Measurements from ENCODE around the gene PARN. TPM values are rescaled to one million over a fixed set of nuclear protein-coding genes. Genes with fewer than 3 reads are reported as not detected.

PARN gene
- total RNA-seq, 2 donors from 2014 or later: 56.1 to 68.9 TPM

DNA sequence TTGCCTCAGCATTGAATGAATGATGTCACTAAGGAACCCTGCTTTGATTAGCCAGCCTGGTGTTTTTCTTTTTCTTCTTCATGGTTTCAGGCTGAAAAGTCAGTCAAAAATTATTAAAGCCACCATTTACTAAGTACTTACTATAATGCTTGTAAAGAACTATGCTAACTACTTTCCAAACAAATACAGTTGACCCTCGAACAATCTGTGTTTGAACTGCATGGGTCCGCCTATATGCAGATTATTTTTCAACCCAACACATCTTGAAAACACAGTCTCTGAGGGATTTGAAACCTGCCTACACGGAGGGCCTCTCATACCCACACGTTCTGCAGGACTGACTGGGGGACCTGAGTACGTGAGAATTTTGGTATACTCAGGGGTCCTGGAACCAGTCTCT lies 136.3 kb downstream of the PARN start:
- DNase-seq (no peak), ATAC-seq (replicated peaks in 1 of 2) (no peak)
- Mint-ChIP-seq H3K4me1 (ENCODE audit: low read depth) (peaks cover 43% of the 10 kb centered on the region), H3K4me3 (no peak overlapping the region), H3K27me3 (ENCODE audit: low read depth) (no peaks in the 10 kb centered on the region), H3K27ac (no peak overlapping the region), H3K9me3 (no peaks in the 10 kb centered on the region), H3K36me3 (ENCODE audit: insufficient read depth in 2 of 2) (peaks cover 0 to 3% of the 10 kb centered on the region in 2 donors)

- ATAC-seq (replicated peaks in 1 of 2) (no peak), DNase-seq (no peak)
- no peak overlapping the region for H3K4me3 Mint-ChIP-seq
- no peak overlapping the region for H3K27ac Mint-ChIP-seq
- peaks cover 48% of the 10 kb centered on the region for H3K4me1 Mint-ChIP-seq (ENCODE audit: low read depth)
- H3K9me3 Mint-ChIP-seq: no peaks in the 10 kb centered on the region
- H3K27me3 Mint-ChIP-seq (ENCODE audit: low read depth): no peaks in the 10 kb centered on the region
- peaks cover 0 to 3% of the 10 kb centered on the region in 2 donors for H3K36me3 Mint-ChIP-seq (ENCODE audit: insufficient read depth in 2 of 2)
Measured at GRCh38 chr16:14492614-14493013, 137.4 kb downstream of the PARN start.

DNA sequence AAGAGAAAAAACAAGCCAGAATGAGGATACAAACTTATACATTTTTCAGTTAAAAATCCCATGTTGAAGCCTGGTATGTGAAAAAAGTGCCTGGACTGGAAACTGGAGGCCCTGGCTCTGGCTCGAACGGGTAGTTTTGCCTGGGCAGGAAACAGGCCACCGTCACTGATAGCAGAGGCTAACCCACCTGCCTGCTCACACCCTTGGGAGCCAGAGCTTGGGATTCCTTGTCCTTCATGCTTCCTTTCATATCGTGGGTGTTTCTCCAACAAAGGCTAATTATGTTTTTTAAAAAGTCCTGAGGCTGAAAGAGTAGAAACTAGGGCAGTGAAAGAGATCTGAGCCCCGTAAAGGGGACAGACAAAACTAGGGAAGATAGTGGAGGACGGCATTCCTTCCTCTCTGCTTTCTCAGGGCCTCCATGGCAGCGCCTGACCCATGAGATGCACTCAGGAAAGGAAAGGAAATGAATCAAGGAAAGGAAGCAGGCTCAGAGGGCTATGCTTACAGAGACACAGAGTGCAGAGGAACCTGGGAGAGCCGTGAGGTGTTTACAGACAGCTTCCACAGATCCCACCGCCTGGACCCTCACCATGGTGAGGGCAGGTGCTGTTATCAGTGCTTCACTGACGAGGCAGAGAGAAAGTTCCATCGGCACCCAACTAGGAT lies 138.1 kb downstream of the PARN start:
- peaks cover 0 to 3% of the 10 kb centered on the region in 2 donors for H3K36me3 Mint-ChIP-seq (ENCODE audit: insufficient read depth in 2 of 2)

GRCh38 chr16:14490235-14490634 lies 139.8 kb downstream of the PARN start:
- H3K36me3 Mint-ChIP-seq (ENCODE audit: insufficient read depth in 2 of 2): peaks cover 0 to 3% of the 10 kb centered on the region in 2 donors
- no peaks in the 10 kb centered on the region for H3K27me3 Mint-ChIP-seq (ENCODE audit: low read depth)
- no peak overlapping the region for H3K4me3 Mint-ChIP-seq
- no peak for ATAC-seq (replicated peaks in 1 of 2)
- no peak for DNase-seq
- H3K9me3 Mint-ChIP-seq: no peaks in the 10 kb centered on the region
- no peak overlapping the region for H3K27ac Mint-ChIP-seq
- peaks cover 40% of the 10 kb centered on the region for H3K4me1 Mint-ChIP-seq (ENCODE audit: low read depth)

More for the DNA sequence above, 138.1 kb downstream of the PARN start:
- DNase-seq (no peak), ATAC-seq (replicated peaks in 1 of 2) (no peak)
- Mint-ChIP-seq H3K4me1 (ENCODE audit: low read depth) (peaks cover 47% of the 10 kb centered on the region), H3K27me3 (ENCODE audit: low read depth) (no peaks in the 10 kb centered on the region), H3K9me3 (no peaks in the 10 kb centered on the region), H3K27ac (no peak overlapping the region), H3K4me3 (no peak overlapping the region)

DNA sequence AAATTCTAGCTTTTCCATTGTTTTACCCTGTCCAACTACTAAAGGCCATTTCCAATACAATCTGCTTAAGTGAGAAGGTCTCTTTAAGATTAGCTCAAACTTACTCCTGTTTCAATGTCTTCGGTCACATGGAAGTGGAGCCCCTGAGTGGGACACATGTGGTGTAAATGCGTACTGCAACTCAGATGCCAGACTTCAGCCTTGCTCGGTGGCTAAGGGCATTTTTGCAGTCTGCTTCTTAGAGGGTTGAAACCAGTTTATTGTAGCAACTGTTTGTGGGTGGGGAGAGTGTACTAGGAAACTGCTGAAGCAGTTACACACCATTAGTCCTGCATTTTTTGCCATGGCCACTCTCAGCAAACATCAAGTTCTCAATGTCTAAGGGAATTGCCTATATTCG lies 140.6 kb downstream of the PARN start:
- H3K4me3 Mint-ChIP-seq: no peak overlapping the region
- peaks cover 37% of the 10 kb centered on the region for H3K4me1 Mint-ChIP-seq (ENCODE audit: low read depth)
- H3K27ac Mint-ChIP-seq: no peak overlapping the region

DNA sequence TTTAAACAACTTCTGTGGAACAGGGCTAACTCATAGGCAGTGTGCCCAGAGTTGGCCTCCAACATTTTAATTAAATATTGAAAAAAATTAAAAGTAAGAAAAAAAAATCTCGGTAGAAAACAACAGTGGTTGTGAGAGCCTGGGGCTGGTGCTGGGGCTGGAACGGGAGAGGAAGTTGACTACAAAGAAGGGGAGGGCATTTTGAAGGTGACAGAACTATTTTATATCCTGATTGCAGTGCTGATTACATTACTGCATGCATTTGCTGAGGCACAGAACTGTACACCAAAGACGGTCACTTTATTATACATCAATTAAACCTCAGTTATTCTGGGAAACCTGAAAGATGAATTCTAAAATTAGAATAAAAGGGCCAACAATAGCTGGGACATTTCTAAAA lies 142.5 kb downstream of the PARN start:
- Mint-ChIP-seq H3K4me3 (no peak overlapping the region), H3K4me1 (ENCODE audit: low read depth) (peaks cover 25% of the 10 kb centered on the region), H3K27me3 (ENCODE audit: low read depth) (no peaks in the 10 kb centered on the region), H3K36me3 (ENCODE audit: insufficient read depth in 2 of 2) (peaks cover 0 to 2% of the 10 kb centered on the region in 2 donors), H3K9me3 (no peaks in the 10 kb centered on the region), H3K27ac (peak overlapping the region; percentile 63)
- no peak for DNase-seq
- ATAC-seq (replicated peaks in 1 of 2): no peak

More for the DNA sequence above, 140.6 kb downstream of the PARN start:
- ATAC-seq (replicated peaks in 1 of 2) (no peak), DNase-seq (no peak)
- no peaks in the 10 kb centered on the region for H3K9me3 Mint-ChIP-seq
- H3K27me3 Mint-ChIP-seq (ENCODE audit: low read depth): no peaks in the 10 kb centered on the region
- H3K36me3 Mint-ChIP-seq (ENCODE audit: insufficient read depth in 2 of 2): no peaks in the 10 kb centered on the region

GRCh38 chr16:14486520-14487303 lies 143.3 kb downstream of the PARN start:
- Mint-ChIP-seq H3K27me3 (ENCODE audit: low read depth) (no peaks in the 10 kb centered on the region), H3K27ac (no peak overlapping the region)

DNA sequence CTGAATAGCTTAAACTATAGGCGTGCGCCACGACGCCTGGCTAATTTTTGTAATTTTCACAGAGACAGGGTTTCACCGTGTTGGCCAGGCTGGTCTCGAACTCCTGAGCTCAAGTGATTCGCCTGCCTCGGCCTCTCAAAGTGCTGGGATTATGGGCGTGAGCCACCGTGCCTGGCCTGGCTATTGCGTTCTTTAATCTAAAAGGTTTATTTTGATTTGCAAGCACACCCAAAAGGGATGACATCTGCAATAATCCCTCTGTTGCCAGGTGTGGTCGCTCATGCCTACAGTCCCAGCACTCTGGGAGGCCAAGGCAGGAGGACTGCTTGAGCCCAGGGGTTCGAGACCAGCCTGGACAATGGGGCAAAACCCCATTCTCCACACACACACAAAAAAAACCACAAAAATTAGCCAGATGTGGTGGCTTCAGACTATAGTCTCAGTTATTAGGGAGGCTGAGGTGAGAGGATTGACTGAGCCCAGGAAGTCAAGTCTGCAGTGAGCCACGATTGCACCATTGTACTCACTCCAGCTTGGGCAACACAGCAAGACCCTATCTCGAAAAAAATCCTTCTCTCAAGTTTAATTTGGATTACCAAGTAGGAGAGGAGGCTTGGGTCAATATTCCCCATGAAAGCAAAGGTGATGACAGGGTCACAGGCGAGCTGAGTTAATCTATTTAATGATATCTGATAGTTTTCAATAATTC lies 144.1 kb downstream of the PARN start:
- H3K4me3 Mint-ChIP-seq: no peak overlapping the region
- H3K9me3 Mint-ChIP-seq: no peaks in the 10 kb centered on the region
- no peaks in the 10 kb centered on the region for H3K27me3 Mint-ChIP-seq (ENCODE audit: low read depth)
- DNase-seq: no peak
- H3K4me1 Mint-ChIP-seq (ENCODE audit: low read depth): peaks cover 17% of the 10 kb centered on the region
- ATAC-seq (replicated peaks in 1 of 2): no peak
- no peak overlapping the region for H3K27ac Mint-ChIP-seq
- H3K36me3 Mint-ChIP-seq (ENCODE audit: insufficient read depth in 2 of 2): peaks cover 0 to 10% of the 10 kb centered on the region in 2 donors

More at GRCh38 chr16:14486520-14487303, 143.3 kb downstream of the PARN start:
- ATAC-seq (replicated peaks in 1 of 2) (no peak), DNase-seq (no peak)
- Mint-ChIP-seq H3K9me3 (no peaks in the 10 kb centered on the region), H3K4me3 (no peak overlapping the region), H3K4me1 (ENCODE audit: low read depth) (peaks cover 17% of the 10 kb centered on the region), H3K36me3 (ENCODE audit: insufficient read depth in 2 of 2) (peaks cover 0 to 5% of the 10 kb centered on the region in 2 donors)

- Mint-ChIP-seq H3K36me3 (ENCODE audit: insufficient read depth in 2 of 2) (peaks cover 2 to 17% of the 10 kb centered on the region in 2 donors), H3K4me3 (no peak overlapping the region), H3K27me3 (ENCODE audit: low read depth) (no peaks in the 10 kb centered on the region), H3K4me1 (ENCODE audit: low read depth) (peaks cover 21% of the 10 kb centered on the region), H3K9me3 (no peaks in the 10 kb centered on the region), H3K27ac (no peak overlapping the region)
- no peak for DNase-seq
- no peak for ATAC-seq (replicated peaks in 1 of 2)
Measured at GRCh38 chr16:14485121-14485551, 144.9 kb downstream of the PARN start.

GRCh38 chr16:14483819-14484385 lies 146.2 kb downstream of the PARN start:
- H3K36me3 Mint-ChIP-seq (ENCODE audit: insufficient read depth in 2 of 2): peaks cover 5 to 29% of the 10 kb centered on the region in 2 donors
- DNase-seq (no peak), ATAC-seq (replicated peaks in 1 of 2) (no peak)
- peaks cover 20% of the 10 kb centered on the region for H3K4me1 Mint-ChIP-seq (ENCODE audit: low read depth)
- no peak overlapping the region for H3K27ac Mint-ChIP-seq
- H3K9me3 Mint-ChIP-seq: peaks cover 0 to 1% of the 10 kb centered on the region in 2 donors
- H3K27me3 Mint-ChIP-seq (ENCODE audit: low read depth): no peaks in the 10 kb centered on the region
- H3K4me3 Mint-ChIP-seq: no peak overlapping the region

GRCh38 chr16:14476183-14476582 lies 153.9 kb downstream of the PARN start:
- no peak overlapping the region for H3K27ac Mint-ChIP-seq
- H3K4me3 Mint-ChIP-seq: no peak overlapping the region
- ATAC-seq (replicated peaks in 1 of 2): no peak
- peaks cover 5 to 28% of the 10 kb centered on the region in 2 donors for H3K36me3 Mint-ChIP-seq (ENCODE audit: insufficient read depth in 2 of 2)
- H3K9me3 Mint-ChIP-seq: peaks cover 0 to 1% of the 10 kb centered on the region in 2 donors
- peaks cover 6% of the 10 kb centered on the region for H3K4me1 Mint-ChIP-seq (ENCODE audit: low read depth)
- no peaks in the 10 kb centered on the region for H3K27me3 Mint-ChIP-seq (ENCODE audit: low read depth)
- DNase-seq: no peak

GRCh38 chr16:14475370-14476139 lies 154.5 kb downstream of the PARN start:
- no peak overlapping the region for H3K27ac Mint-ChIP-seq
- H3K4me3 Mint-ChIP-seq: no peak overlapping the region
- ATAC-seq (replicated peaks in 1 of 2): no peak
- H3K9me3 Mint-ChIP-seq: peaks cover 0 to 1% of the 10 kb centered on the region in 2 donors
- H3K36me3 Mint-ChIP-seq (ENCODE audit: insufficient read depth in 2 of 2): peaks cover 5 to 25% of the 10 kb centered on the region in 2 donors
- H3K27me3 Mint-ChIP-seq (ENCODE audit: low read depth): no peaks in the 10 kb centered on the region
- H3K4me1 Mint-ChIP-seq (ENCODE audit: low read depth): peaks cover 6% of the 10 kb centered on the region
- no peak for DNase-seq

Measured in activated T-cell treated with anti-CD3 and anti-CD28 coated beads, Interleukin-2, amount 50 U/mL, for 72 hours (primary cell).